Adipose tissue (tissue), 3 donors: ENCODE results near the gene GPC6. TPM values are rescaled to one million over a fixed set of nuclear protein-coding genes. Genes with fewer than 3 reads are reported as not detected.

Experiments
- H3K27ac ChIP-seq: one replicate; pipeline ENCODE4 v1.5.1; 2013; ENCODE audit warnings: low read depth, low read length
- WGBS, 3 donors: extraction: QIAGEN DNeasy Blood & Tissue Kit; methylation state at CpG; one replicate each; pipeline ENCODE4 v1.1.7; 2013; 5-methylcytosine and 5-hydroxymethylcytosine counted together
- polyA plus RNA-seq, 3 donors: library from polyadenylated mRNA; stranded (reverse); fragments of 200-250 nt; gene quantifications; one replicate each; pipeline ENCODE4 v1.2.3, GENCODE V29; 2013
- donor health status: healthy with polysubstance abuse.
- donor health status: Bipolar disorder and iron deficiency.
- donor health status: healthy.

GPC6 gene
- polyA plus RNA-seq, 3 donors = 0.72 to 8.5 (median 5.8) TPM

- H3K27ac ChIP-seq = no peak overlapping the region
Observed at GRCh38 chr13:93857126-93857525, 630.5 kb downstream of the GPC6 start.

DNA sequence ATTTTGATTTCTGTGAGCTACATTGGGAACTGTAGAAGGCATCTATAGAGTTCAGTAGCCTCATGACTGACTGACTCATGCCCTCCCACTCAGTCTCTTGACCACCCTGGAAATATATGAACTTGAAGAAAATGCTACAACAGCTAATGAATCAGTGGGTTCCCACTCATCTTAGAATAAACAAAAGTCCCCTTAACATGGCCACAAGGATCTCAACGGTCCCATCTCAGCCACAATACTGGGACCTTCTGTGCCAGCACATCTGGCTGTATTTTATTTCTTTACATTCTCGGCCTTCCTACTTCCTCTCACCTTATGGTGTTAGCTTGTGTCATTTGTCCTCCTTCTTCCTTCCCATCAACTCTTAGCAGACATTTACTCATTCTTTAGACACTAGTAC, 633.1 kb downstream of the GPC6 start:
- no peak overlapping the region for H3K27ac ChIP-seq
- 68 to 83% (median 82%) methylated on average over 2 of the region's 2 CpGs for WGBS, 3 donors

GRCh38 chr13:93861818-93862217, 635.2 kb downstream of the GPC6 start:
- no peak overlapping the region for H3K27ac ChIP-seq
- 61 to 64% (median 61%) methylated on average over 4 of the region's 4 CpGs for WGBS, 3 donors

- WGBS, 3 donors = 66 to 80% (median 76%) methylated on average over 2 of the region's 2 CpGs
- H3K27ac ChIP-seq = no peak overlapping the region
Observed at GRCh38 chr13:93862259-93862658, 635.7 kb downstream of the GPC6 start.

- H3K27ac ChIP-seq = no peak overlapping the region
- 65 to 80% (median 80%) methylated on average over 3 of the region's 3 CpGs for WGBS, 3 donors
Observed at GRCh38 chr13:93865235-93865634, 638.6 kb downstream of the GPC6 start.

- WGBS, 3 donors = 89 to 92% (median 91%) methylated on average over 3 of the region's 3 CpGs
- no peak overlapping the region for H3K27ac ChIP-seq
Observed at GRCh38 chr13:93867481-93867880, 640.9 kb downstream of the GPC6 start.

GRCh38 chr13:93872376-93872775, 645.8 kb downstream of the GPC6 start:
- no peak overlapping the region for H3K27ac ChIP-seq
- WGBS, 3 donors = 62 to 77% (median 72%) methylated on average over 2 of the region's 2 CpGs

GRCh38 chr13:93872786-93873347, 646.3 kb downstream of the GPC6 start:
- no peak overlapping the region for H3K27ac ChIP-seq
- 63 to 73% (median 64%) methylated on average over 2 of the region's 2 CpGs for WGBS, 3 donors

DNA sequence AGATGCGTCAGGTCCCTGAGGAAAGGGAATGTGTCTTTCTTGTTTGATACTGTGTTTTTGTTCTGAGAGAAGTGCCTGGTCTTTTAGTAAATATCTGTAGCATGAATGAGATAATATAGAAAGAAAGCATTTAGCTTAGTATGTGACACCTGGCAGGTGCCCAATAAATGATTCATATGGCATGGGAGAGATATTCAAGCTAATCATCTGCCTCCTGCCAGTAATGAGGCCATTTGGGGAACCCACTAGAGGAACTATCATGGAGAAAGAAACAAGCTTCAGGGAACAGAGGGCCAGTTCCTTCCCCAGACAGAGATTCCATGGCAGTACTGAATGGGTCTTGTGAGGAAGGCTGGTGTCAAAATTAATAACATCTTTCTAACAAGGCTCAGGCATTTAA, 648.9 kb downstream of the GPC6 start:
- H3K27ac ChIP-seq = no peak overlapping the region
- whole genome bisulfite sequencing, 3 donors = 97 to 100% (median 97%) methylated on average over 1 of the region's 1 CpG

DNA sequence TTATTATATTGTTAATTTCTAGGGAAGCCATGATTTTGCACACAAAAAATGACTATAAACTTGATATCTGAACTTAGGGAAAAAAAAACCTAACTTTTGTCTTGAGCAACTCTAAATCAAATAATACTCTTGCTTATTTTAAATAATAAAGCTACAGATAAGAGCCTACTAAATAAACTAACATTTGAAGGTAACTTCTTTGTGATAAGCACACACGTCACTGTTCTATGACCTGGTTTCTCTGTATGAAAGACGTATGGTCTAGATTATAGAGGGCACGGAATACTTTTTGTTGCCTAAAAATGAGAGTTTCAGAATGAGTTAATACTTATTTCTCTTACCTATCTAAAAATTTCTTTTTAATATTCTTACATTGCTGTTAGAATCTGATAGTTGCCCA, 649.6 kb downstream of the GPC6 start:
- H3K27ac ChIP-seq = no peak overlapping the region
- WGBS, 3 donors = 48 to 90% (median 84%) methylated on average over 3 of the region's 3 CpGs

DNA sequence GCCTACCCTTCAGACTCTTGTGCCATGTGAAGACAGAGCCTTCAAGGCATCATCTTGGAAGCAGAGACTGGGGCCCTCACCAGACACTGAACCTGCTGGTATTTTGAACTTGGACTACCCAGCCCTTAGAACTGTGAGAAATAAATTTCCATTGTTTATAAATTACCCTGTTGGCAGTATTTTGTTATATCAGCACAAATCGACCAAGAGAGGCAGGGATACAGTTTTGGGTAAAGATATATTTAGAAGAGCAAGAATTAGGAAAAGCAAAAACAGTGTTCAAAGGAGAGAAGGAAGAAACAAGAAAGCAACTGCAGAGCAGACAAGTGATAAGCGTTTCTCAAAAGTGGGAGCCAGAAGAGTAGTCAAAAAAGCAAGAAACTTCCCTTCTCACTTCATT, 652.1 kb downstream of the GPC6 start:
- WGBS, 3 donors = 71 to 73% (median 71%) methylated on average over 2 of the region's 2 CpGs
- H3K27ac ChIP-seq = no peak overlapping the region

DNA sequence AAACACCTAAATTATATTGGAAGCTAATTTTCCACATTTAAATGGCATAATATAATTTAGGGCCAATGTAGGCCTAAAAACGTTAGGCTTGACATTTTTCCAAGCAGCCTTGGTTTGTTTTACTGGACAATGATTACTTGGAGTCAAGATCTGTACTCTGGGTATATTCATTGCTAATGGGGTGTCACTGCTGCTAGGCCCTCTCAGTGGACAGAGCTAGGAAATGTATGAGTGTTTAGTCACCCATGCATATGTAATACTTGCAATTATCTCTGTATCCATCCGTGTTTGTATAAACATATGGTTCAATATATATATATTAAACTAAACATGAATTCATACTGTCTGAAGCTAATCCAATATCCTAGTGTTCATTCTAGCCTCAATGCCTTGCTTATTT, 654.8 kb downstream of the GPC6 start:
- H3K27ac ChIP-seq = no peak overlapping the region
- WGBS, 3 donors = 48 to 78% (median 60%) methylated on average over 2 of the region's 2 CpGs

DNA sequence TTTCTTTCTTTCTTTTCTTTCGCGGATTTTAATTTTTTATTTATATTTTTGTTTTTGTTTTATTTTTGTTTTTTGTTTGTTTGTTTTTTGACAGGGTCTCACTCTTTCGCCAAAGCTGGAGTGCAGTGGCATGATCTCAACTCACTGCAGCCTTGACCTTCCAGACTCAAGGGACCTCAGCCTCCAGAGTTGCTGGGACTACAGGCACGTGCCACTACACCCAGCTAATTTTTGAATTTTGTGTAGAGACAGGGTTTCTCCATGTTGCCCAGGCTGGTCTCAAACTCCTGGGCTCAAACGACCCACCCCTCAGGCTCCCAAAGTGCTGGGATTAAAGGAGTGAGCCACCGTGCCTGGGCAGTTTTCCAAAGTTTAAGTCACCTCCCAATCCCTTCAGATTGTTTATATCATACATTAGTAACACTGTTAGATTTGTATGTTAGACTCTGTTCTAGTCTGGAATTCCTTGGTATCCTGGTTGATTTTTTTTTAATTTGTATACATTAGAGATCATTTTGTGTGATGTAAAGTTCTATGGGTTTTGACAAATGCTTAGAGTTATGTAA, 655.6 kb downstream of the GPC6 start:
- WGBS, 3 donors = 66 to 68% (median 67%) methylated on average over 6 of the region's 6 CpGs
- H3K27ac ChIP-seq = no peak overlapping the region

DNA sequence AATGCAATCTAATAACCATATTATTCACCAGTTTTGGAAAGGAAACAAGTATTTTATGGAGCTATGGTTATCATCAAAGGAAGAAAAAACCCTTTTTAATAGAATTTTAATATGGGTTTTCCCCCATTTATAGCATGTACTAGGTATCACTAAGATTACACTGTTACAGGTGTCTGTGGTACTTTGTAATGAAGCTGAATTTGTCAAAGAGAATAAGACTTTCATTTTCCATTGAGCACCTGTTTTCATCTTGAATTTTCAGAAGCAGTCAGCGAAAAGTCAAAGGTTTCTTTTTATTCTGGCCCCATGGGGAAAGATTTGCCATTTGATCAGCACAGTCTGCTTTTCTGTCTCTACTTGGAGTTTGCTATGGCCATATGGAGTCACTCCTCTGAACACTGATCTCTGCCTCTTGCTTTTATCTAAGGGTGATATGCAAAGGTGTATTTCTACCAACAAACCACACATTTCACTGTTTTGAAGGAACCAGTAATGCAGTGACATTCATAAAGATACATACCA, 662.9 kb downstream of the GPC6 start:
- H3K27ac ChIP-seq = no peak overlapping the region
- WGBS, 3 donors = 73 to 79% (median 77%) methylated on average over 1 of the region's 1 CpG

DNA sequence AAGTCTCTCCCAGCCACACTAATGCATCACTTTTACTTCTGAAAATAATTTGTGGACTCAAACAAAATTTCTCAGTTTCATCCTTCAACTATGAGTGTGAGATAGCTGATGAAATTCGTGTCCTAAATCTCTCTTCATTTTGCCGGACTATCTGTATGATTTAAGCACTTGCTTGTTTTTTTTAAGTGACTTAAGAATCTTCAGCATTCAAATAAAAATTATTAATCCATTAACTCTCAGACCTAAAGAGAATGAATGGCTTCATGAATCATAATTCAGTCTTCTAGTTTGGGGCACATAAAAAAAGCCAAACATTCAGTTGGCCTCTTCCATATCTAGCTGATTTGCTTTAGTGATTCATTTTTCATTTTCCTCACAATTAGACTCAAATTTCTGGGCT, 673.4 kb downstream of the GPC6 start:
- 63 to 75% (median 74%) methylated on average over 2 of the region's 2 CpGs for WGBS, 3 donors
- no peak overlapping the region for H3K27ac ChIP-seq

GRCh38 chr13:93900731-93901130, 674.1 kb downstream of the GPC6 start:
- H3K27ac ChIP-seq = no peak overlapping the region
- 57 to 74% (median 69%) methylated on average over 3 of the region's 3 CpGs for whole genome bisulfite sequencing, 3 donors

GRCh38 chr13:93903909-93904308, 677.3 kb downstream of the GPC6 start:
- H3K27ac ChIP-seq = no peak overlapping the region
- 71 to 79% (median 78%) methylated on average over 3 of the region's 3 CpGs for WGBS, 3 donors

- H3K27ac ChIP-seq = no peak overlapping the region
Observed at GRCh38 chr13:93915269-93915809, 688.7 kb downstream of the GPC6 start.

GRCh38 chr13:93922063-93922855, 695.7 kb downstream of the GPC6 start:
- H3K27ac ChIP-seq = no peak overlapping the region
- 70 to 77% (median 74%) methylated on average over 5 of the region's 5 CpGs for WGBS, 3 donors

More at GRCh38 chr13:93915269-93915809, 688.7 kb downstream of the GPC6 start:
- 35 to 84% (median 76%) methylated on average over 1 of the region's 1 CpG for WGBS, 3 donors
